ENCODE results near the gene HOXD11. TPM values are rescaled to one million over a fixed set of nuclear protein-coding genes. Genes with fewer than 3 reads are reported as not detected.

Gene HOXD11
- total RNA-seq, 2 experiments from 2014 or later = not detected

GRCh38 chr2:176136374-176137251 is 29.5 kb downstream of the HOXD11 start:
- Mint-ChIP-seq H3K36me3 (peaks cover 2% of the 10 kb centered on the region), H3K9me3 (ENCODE audit: low read depth) (no peaks in the 10 kb centered on the region), H3K27ac (no peak overlapping the region), H3K4me3 (no peak overlapping the region), H3K4me1 (peaks cover 20% of the 10 kb centered on the region), H3K27me3 (peaks cover 89% of the 10 kb centered on the region)
- ATAC-seq (no peak), DNase-seq (no peak)
- CTCF ChIA-PET = interaction anchor here (0.8 to 1.0 kb wide), 2 partner anchors 9 to 318 kb away, joined by 3 read pairs; no protein-coding TSS in a partner anchor

GRCh38 chr2:176137252-176137580 is 30.1 kb downstream of the HOXD11 start:
- no peak overlapping the region for H3K4me3 Mint-ChIP-seq
- peaks cover 17% of the 10 kb centered on the region for H3K4me1 Mint-ChIP-seq
- no peak overlapping the region for H3K27ac Mint-ChIP-seq

GRCh38 chr2:176137906-176138305 is 30.8 kb downstream of the HOXD11 start:
- ATAC-seq = no peak
- CTCF ChIA-PET = interaction anchor here (2.6 to 3.9 kb wide), 3 partner anchors 11 to 513 kb away, joined by 14 to 50 read pairs (median 34); no protein-coding TSS in a partner anchor
- Mint-ChIP-seq H3K27me3 (peaks cover 90% of the 10 kb centered on the region), H3K36me3 (peaks cover 2% of the 10 kb centered on the region), H3K4me3 (no peak overlapping the region), H3K9me3 (ENCODE audit: low read depth) (no peaks in the 10 kb centered on the region), H3K27ac (no peak overlapping the region), H3K4me1 (peaks cover 15% of the 10 kb centered on the region)
- no peak for DNase-seq

More at GRCh38 chr2:176137252-176137580, 30.1 kb downstream of the HOXD11 start:
- DNase-seq (no peak), ATAC-seq (no peak)
- CTCF ChIA-PET = no interaction called here
- peaks cover 2% of the 10 kb centered on the region for H3K36me3 Mint-ChIP-seq
- peaks cover 91% of the 10 kb centered on the region for H3K27me3 Mint-ChIP-seq
- no peaks in the 10 kb centered on the region for H3K9me3 Mint-ChIP-seq (ENCODE audit: low read depth)

GRCh38 chr2:176138526-176138922 is 31.4 kb downstream of the HOXD11 start:
- Mint-ChIP-seq H3K9me3 (ENCODE audit: low read depth) (no peaks in the 10 kb centered on the region), H3K36me3 (peaks cover 2% of the 10 kb centered on the region), H3K27ac (no peak overlapping the region), H3K4me1 (peaks cover 15% of the 10 kb centered on the region), H3K4me3 (no peak overlapping the region), H3K27me3 (peaks cover 88% of the 10 kb centered on the region)
- ATAC-seq = no peak
- no peak for DNase-seq
- CTCF ChIA-PET = interaction anchor here (2.6 to 3.9 kb wide), 4 partner anchors 11 to 513 kb away, joined by 14 to 50 read pairs (median 30); no protein-coding TSS in a partner anchor

GRCh38 chr2:176138923-176139660 is 32.0 kb downstream of the HOXD11 start:
- CTCF ChIA-PET = interaction anchor here (0.6 to 3.9 kb wide), 9 partner anchors 8 to 1022 kb away, joined by 3 to 50 read pairs (median 12); no protein-coding TSS in a partner anchor
- no peak for DNase-seq
- H3K4me1 Mint-ChIP-seq = peaks cover 15% of the 10 kb centered on the region
- peaks cover 88% of the 10 kb centered on the region for H3K27me3 Mint-ChIP-seq
- no peak overlapping the region for H3K4me3 Mint-ChIP-seq
- peaks cover 2% of the 10 kb centered on the region for H3K36me3 Mint-ChIP-seq
- ATAC-seq = no peak
- H3K9me3 Mint-ChIP-seq (ENCODE audit: low read depth) = no peaks in the 10 kb centered on the region
- no peak overlapping the region for H3K27ac Mint-ChIP-seq

- peaks cover 2% of the 10 kb centered on the region for H3K36me3 Mint-ChIP-seq
- no peaks in the 10 kb centered on the region for H3K9me3 Mint-ChIP-seq (ENCODE audit: low read depth)
- H3K4me3 Mint-ChIP-seq = no peak overlapping the region
- H3K4me1 Mint-ChIP-seq = peaks cover 15% of the 10 kb centered on the region
- DNase-seq = no peak
- no peak overlapping the region for H3K27ac Mint-ChIP-seq
- CTCF ChIA-PET = interaction anchor here (0.6 to 3.9 kb wide), 30 partner anchors 8 to 1021 kb away, joined by 3 to 50 read pairs (median 4); partner anchors contain the start of gene HOXD4
- peaks cover 86% of the 10 kb centered on the region for H3K27me3 Mint-ChIP-seq
- ATAC-seq = no peak
These were observed 32.8 kb downstream of the HOXD11 start for GRCh38 chr2:176139661-176140512.

GRCh38 chr2:176140513-176141317 is 33.6 kb downstream of the HOXD11 start:
- DNase-seq = peak; percentile 80
- Mint-ChIP-seq H3K4me1 (peaks cover 13% of the 10 kb centered on the region), H3K36me3 (peaks cover 2% of the 10 kb centered on the region), H3K27ac (no peak overlapping the region), H3K27me3 (peaks cover 86% of the 10 kb centered on the region), H3K4me3 (peak overlapping the region; percentile 26), H3K9me3 (ENCODE audit: low read depth) (no peaks in the 10 kb centered on the region)
- CTCF ChIA-PET = interaction anchor here (0.7 to 3.9 kb wide), 35 partner anchors 9 to 1020 kb away, joined by 3 to 50 read pairs (median 4); partner anchors contain the start of gene HOXD4
- peak; percentile 94 for ATAC-seq

- Mint-ChIP-seq H3K4me3 (no peak overlapping the region), H3K27ac (no peak overlapping the region), H3K9me3 (ENCODE audit: low read depth) (no peaks in the 10 kb centered on the region), H3K4me1 (peaks cover 10% of the 10 kb centered on the region), H3K36me3 (peaks cover 2% of the 10 kb centered on the region), H3K27me3 (peaks cover 88% of the 10 kb centered on the region)
- no peak for DNase-seq
- CTCF ChIA-PET = interaction anchor here (2.5 to 2.7 kb wide), 2 partner anchors 313 to 412 kb away, joined by 10 read pairs; no protein-coding TSS in a partner anchor
- ATAC-seq = no peak
These were observed 35.2 kb downstream of the HOXD11 start for GRCh38 chr2:176142281-176142680.

GRCh38 chr2:176145085-176145969 is 38.2 kb downstream of the HOXD11 start:
- ATAC-seq (no peak), DNase-seq (no peak)
- no peak overlapping the region for H3K4me3 Mint-ChIP-seq
- H3K4me1 Mint-ChIP-seq = no peaks in the 10 kb centered on the region
- H3K9me3 Mint-ChIP-seq (ENCODE audit: low read depth) = no peaks in the 10 kb centered on the region
- no peak overlapping the region for H3K27ac Mint-ChIP-seq
- peaks cover 90% of the 10 kb centered on the region for H3K27me3 Mint-ChIP-seq
- H3K36me3 Mint-ChIP-seq = no peaks in the 10 kb centered on the region
- CTCF ChIA-PET = interaction anchor here (1.0 to 1.8 kb wide), 5 partner anchors 9 to 492 kb away, joined by 3 to 4 read pairs (median 4); no protein-coding TSS in a partner anchor

- H3K4me1 Mint-ChIP-seq = no peaks in the 10 kb centered on the region
- no peak overlapping the region for H3K4me3 Mint-ChIP-seq
- no peaks in the 10 kb centered on the region for H3K9me3 Mint-ChIP-seq (ENCODE audit: low read depth)
- CTCF ChIA-PET = interaction anchor here (1.0 to 1.7 kb wide), 3 partner anchors 14 to 408 kb away, joined by 3 to 4 read pairs (median 3); no protein-coding TSS in a partner anchor
- ATAC-seq (no peak), DNase-seq (no peak)
- H3K27me3 Mint-ChIP-seq = peaks cover 93% of the 10 kb centered on the region
- no peak overlapping the region for H3K27ac Mint-ChIP-seq
- no peaks in the 10 kb centered on the region for H3K36me3 Mint-ChIP-seq
These were observed 39.0 kb downstream of the HOXD11 start for GRCh38 chr2:176146101-176146500.

- Mint-ChIP-seq H3K4me1 (no peaks in the 10 kb centered on the region), H3K4me3 (no peak overlapping the region), H3K9me3 (ENCODE audit: low read depth) (no peaks in the 10 kb centered on the region), H3K27me3 (peaks cover 93% of the 10 kb centered on the region), H3K27ac (no peak overlapping the region), H3K36me3 (no peaks in the 10 kb centered on the region)
- CTCF ChIA-PET = interaction anchor here (1.0 to 1.7 kb wide), 2 partner anchors 15 to 408 kb away, joined by 3 to 4 read pairs; no protein-coding TSS in a partner anchor
- ATAC-seq = no peak
- DNase-seq = no peak
These were observed 39.6 kb downstream of the HOXD11 start for GRCh38 chr2:176146645-176147044.
